Caco-2 (cell line): Measurements from ENCODE around the gene FAM161A. TPM values are rescaled to one million over a fixed set of nuclear protein-coding genes. Genes with fewer than 3 reads are reported as not detected.

Source experiments
- BruUV-seq: library from RNA; stranded (reverse); fragments of 400-500 nt; replicated peaks from 2 replicates; lab custom pipeline; 2021; lab: Mats Ljungman, UMichigan
- CTCF ChIA-PET: fragments of 300-600 bp; sonication (Branson Sonifier 250); formaldehyde crosslinking; loops from one replicate; lab custom pipeline; 2022; ENCODE audit warnings: antibody characterized with exemption; lab: Charles Lee
- POLR2A ChIA-PET: fragments of 300-600 bp; sonication (Branson Sonifier 250); formaldehyde crosslinking; loops from one replicate; lab custom pipeline; 2022; ENCODE audit warnings: antibody characterized with exemption; lab: Charles Lee
- DNase-seq, 2 experiments: peaks; one replicate each; pipeline versions ENCODE4 v3.0.0 to v3.0.0-alpha.2; 2020 to 2022
- H3K27me3 ChIP-seq: replicated peaks from 2 replicates; pipeline ENCODE4 v1.6.0; 2011; ENCODE audit warnings: low read length; ENCODE audit not compliant: control insufficient read depth, insufficient read depth
- H3K36me3 ChIP-seq: 2 replicates; pipeline ENCODE4 v1.5.1; 2011; ENCODE audit warnings: low read length; ENCODE audit not compliant: control insufficient read depth, insufficient read depth
- H3K4me1 ChIP-seq: fragments of 250-450 bp; sonication (Bioruptor Pico); 2 replicates; pipeline ENCODE4 v1.5.1; 2020; ENCODE audit warnings: mild to moderate bottlenecking
- H3K4me3 ChIP-seq: 2 replicates; pipeline ENCODE4 v1.5.1; 2011; ENCODE audit warnings: low read depth, mild to moderate bottlenecking, control low read depth, low read length
- H3K9me3 ChIP-seq: fragments of 250-450 bp; sonication (Bioruptor Pico); 2 replicates; pipeline ENCODE4 v1.5.1; 2020; ENCODE audit warnings: mild to moderate bottlenecking, moderate library complexity
- H3K27ac Mint-ChIP-seq: one replicate; pipeline ENCODE4 v1.8.0; 2022; ENCODE audit warnings: mixed read lengths; ENCODE audit not compliant: unreplicated experiment
- H3K27me3 Mint-ChIP-seq: one replicate; pipeline ENCODE4 v1.8.0; 2022; ENCODE audit warnings: mixed read lengths; ENCODE audit not compliant: insufficient read depth, unreplicated experiment
- H3K36me3 Mint-ChIP-seq: one replicate; pipeline ENCODE4 v1.8.0; 2022; ENCODE audit warnings: mild to moderate bottlenecking, mixed read lengths; ENCODE audit not compliant: insufficient read depth, unreplicated experiment
- H3K4me1 Mint-ChIP-seq: one replicate; pipeline ENCODE4 v1.8.0; 2022; ENCODE audit warnings: low read depth, mixed read lengths; ENCODE audit not compliant: unreplicated experiment
- H3K4me3 Mint-ChIP-seq: one replicate; pipeline ENCODE4 v1.8.0; 2022; ENCODE audit warnings: mild to moderate bottlenecking, moderate library complexity, mixed read lengths; ENCODE audit not compliant: unreplicated experiment
- H3K9me3 Mint-ChIP-seq: one replicate; pipeline ENCODE4 v1.8.0; 2022; ENCODE audit warnings: mixed read lengths; ENCODE audit not compliant: unreplicated experiment
- intact Hi-C: fragments of 100-400 bp; cut with micrococcal nuclease; formaldehyde crosslinking; loops from one replicate; pipeline ENCODE4 v1.10.0; 2022; ENCODE audit not compliant: unreplicated experiment
- total RNA-seq: library from RNA; stranded (reverse); gene quantifications from 2 replicates; pipeline ENCODE4 v1.2.3, GENCODE V29; 2022
- TF ChIP-seq, protein P1 (sequence below), 2 experiments: fragments of 200-600 bp in 1 of 2; IDR thresholded peaks; 1 replicate in 1 of 2; 2 replicates in 1 of 2; pipeline versions ENCODE4 v1.5.1 to v1.8.0; 2011 to 2022; ENCODE audit warnings: antibody characterized with exemption in 1 of 2, control low read depth in 1 of 2, inconsistent platforms in 1 of 2, low read depth in 1 of 2, low read length in 1 of 2, mild to moderate bottlenecking in 1 of 2, moderate library complexity in 1 of 2; ENCODE audit not compliant: insufficient read depth in 1 of 2, severe bottlenecking in 1 of 2, unreplicated experiment in 1 of 2

FAM161A gene
- total RNA-seq, 1 experiment from 2014 or later: 9.8 TPM

DNA sequence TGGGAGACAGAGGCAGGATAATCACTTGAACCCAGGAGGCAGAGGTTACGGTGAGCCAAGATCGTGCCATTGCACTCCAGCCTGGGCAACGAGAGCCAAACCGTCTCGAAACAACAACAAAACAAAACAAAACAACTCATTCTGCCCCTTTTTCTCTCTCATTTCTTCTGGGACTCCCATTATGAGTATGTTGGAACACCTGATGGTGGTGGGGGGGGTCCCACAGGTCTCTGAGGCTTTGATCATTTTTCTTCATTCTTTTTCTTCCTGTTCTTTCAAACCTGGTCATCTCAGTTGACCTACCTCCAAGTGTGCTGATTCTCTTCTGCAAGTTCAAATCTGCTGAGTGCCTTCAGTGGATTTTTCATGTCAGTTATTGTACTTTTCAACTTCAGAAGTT, 8.2 kb upstream of the FAM161A start:
- TF ChIP-seq, protein P1, sequence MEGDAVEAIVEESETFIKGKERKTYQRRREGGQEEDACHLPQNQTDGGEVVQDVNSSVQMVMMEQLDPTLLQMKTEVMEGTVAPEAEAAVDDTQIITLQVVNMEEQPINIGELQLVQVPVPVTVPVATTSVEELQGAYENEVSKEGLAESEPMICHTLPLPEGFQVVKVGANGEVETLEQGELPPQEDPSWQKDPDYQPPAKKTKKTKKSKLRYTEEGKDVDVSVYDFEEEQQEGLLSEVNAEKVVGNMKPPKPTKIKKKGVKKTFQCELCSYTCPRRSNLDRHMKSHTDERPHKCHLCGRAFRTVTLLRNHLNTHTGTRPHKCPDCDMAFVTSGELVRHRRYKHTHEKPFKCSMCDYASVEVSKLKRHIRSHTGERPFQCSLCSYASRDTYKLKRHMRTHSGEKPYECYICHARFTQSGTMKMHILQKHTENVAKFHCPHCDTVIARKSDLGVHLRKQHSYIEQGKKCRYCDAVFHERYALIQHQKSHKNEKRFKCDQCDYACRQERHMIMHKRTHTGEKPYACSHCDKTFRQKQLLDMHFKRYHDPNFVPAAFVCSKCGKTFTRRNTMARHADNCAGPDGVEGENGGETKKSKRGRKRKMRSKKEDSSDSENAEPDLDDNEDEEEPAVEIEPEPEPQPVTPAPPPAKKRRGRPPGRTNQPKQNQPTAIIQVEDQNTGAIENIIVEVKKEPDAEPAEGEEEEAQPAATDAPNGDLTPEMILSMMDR (IDR thresholded peaks at IDR 0.05; ENCODE audit: insufficient read depth in 1 of 2, low read depth in 1 of 2, low read length in 1 of 2, severe bottlenecking in 1 of 2, unreplicated experiment in 1 of 2): no peak

DNA sequence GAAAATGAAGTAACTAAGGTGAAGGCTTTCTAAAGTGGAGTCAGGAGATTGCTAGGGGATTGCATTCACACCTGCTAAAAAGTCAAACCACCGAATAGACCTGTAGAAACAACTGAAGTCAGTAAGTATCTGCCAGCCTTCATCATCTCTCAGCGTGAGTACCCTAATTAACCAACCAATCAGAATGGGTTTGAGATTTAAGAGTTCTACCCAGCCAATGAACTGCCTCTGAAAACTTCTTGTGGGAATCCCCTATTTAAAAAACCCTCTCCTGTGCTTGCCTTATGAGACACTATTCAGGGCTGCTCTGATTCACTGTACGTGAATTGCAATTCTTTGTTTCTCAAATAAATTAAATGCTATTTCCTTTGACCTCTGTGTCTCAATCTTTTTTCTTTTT, 3.4 kb upstream of the FAM161A start:
- ChIA-PET POLR2A (no interaction called here), CTCF (no interaction called here)
- no TSS peak for BruUV-seq
- H3K4me1 ChIP-seq: peaks cover 5% of the 10 kb centered on the region
- no peaks in the 10 kb centered on the region for H3K4me1 Mint-ChIP-seq
- H3K9me3 Mint-ChIP-seq: no peaks in the 10 kb centered on the region
- intact Hi-C loops: no loop called here
- H3K27me3 Mint-ChIP-seq: no peaks in the 10 kb centered on the region
- H3K27ac Mint-ChIP-seq: no peak overlapping the region
- TF ChIP-seq, protein P1 (IDR thresholded peaks at IDR 0.05; ENCODE audit: insufficient read depth in 1 of 2, low read depth in 1 of 2, low read length in 1 of 2, severe bottlenecking in 1 of 2, unreplicated experiment in 1 of 2): no peak
- no peaks in the 10 kb centered on the region for H3K9me3 ChIP-seq
- H3K27me3 ChIP-seq: no peaks in the 10 kb centered on the region
- peaks cover 9% of the 10 kb centered on the region for H3K36me3 Mint-ChIP-seq
- H3K4me3 ChIP-seq: no peak overlapping the region
- no peak for DNase-seq
- no peak overlapping the region for H3K4me3 Mint-ChIP-seq
- no peaks in the 10 kb centered on the region for H3K36me3 ChIP-seq

More for the DNA sequence above, 8.2 kb upstream of the FAM161A start:
- no peaks in the 10 kb centered on the region for H3K9me3 ChIP-seq
- no peak for DNase-seq
- ChIA-PET POLR2A (no interaction called here), CTCF (no interaction called here)
- no peaks in the 10 kb centered on the region for H3K27me3 Mint-ChIP-seq
- H3K9me3 Mint-ChIP-seq: no peaks in the 10 kb centered on the region
- H3K36me3 ChIP-seq: peaks cover 1% of the 10 kb centered on the region; the same call in 1 of the 2 replicates
- BruUV-seq: no TSS peak
- no peak overlapping the region for H3K4me3 Mint-ChIP-seq
- no peak overlapping the region for H3K27ac Mint-ChIP-seq
- intact Hi-C loops: no loop called here
- no peak overlapping the region for H3K4me3 ChIP-seq
- H3K4me1 ChIP-seq: no peaks in the 10 kb centered on the region
- H3K36me3 Mint-ChIP-seq: peaks cover 46% of the 10 kb centered on the region
- no peaks in the 10 kb centered on the region for H3K4me1 Mint-ChIP-seq
- H3K27me3 ChIP-seq: no peaks in the 10 kb centered on the region

DNA sequence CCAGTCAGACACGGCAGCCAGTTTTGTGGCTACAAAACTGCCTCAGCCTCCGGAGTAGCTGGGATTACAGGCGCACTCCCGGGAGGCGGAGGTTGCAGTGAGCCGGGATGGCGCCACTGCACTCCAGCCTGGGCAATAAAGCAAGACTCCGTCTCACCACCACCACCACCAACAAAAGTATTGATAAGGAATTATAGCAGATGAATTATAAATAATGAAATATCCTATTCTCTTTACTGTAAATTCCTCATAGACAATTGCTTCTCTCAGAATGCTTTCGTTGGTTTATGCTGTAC, 1.4 kb upstream of the FAM161A start:
- H3K9me3 ChIP-seq: no peaks in the 10 kb centered on the region
- H3K27me3 ChIP-seq: no peaks in the 10 kb centered on the region
- CTCF ChIA-PET: interaction anchor here (0.6 kb wide), 1 partner anchor 32 kb away, joined by 3 read pairs; no protein-coding TSS in a partner anchor
- intact Hi-C loops: loop anchor here (2.0 kb wide), 1 partner anchor 46 kb away; no protein-coding TSS in a partner anchor
- H3K9me3 Mint-ChIP-seq: no peaks in the 10 kb centered on the region
- no TSS peak for BruUV-seq
- H3K27me3 Mint-ChIP-seq: no peaks in the 10 kb centered on the region
- H3K4me1 ChIP-seq: peaks cover 5% of the 10 kb centered on the region
- peak overlapping the region; percentile 96 for H3K4me3 ChIP-seq
- peak overlapping the region; percentile 84 for H3K4me3 Mint-ChIP-seq
- peaks cover 9% of the 10 kb centered on the region for H3K36me3 Mint-ChIP-seq
- POLR2A ChIA-PET: interaction anchor here (1.2 kb wide), 1 partner anchor 91 kb away, joined by 6 read pairs; no protein-coding TSS in a partner anchor
- no peak for DNase-seq
- TF ChIP-seq, protein P1 (IDR thresholded peaks at IDR 0.05; ENCODE audit: insufficient read depth in 1 of 2, low read depth in 1 of 2, low read length in 1 of 2, severe bottlenecking in 1 of 2, unreplicated experiment in 1 of 2): no peak
- H3K4me1 Mint-ChIP-seq: no peaks in the 10 kb centered on the region
- H3K27ac Mint-ChIP-seq: peak overlapping the region; percentile 83
- H3K36me3 ChIP-seq: no peaks in the 10 kb centered on the region
